Gastroesophageal sphincter (tissue), 4 donors: ENCODE results near the gene PPP1R27. TPM values are rescaled to one million over a fixed set of nuclear protein-coding genes. Genes with fewer than 3 reads are reported as not detected.

ENCODE experiments used
- ATAC-seq: fragments of 150-250 bp; one replicate; pipeline ENCODE4 v1.9.1; 2016; ENCODE audit warnings: mild to moderate bottlenecking, moderate library complexity
- H3K27ac ChIP-seq, 4 donors: fragments of 200-600 bp; sonication (generic) in 3 of 4; 1 replicate in 3 of 4; 2 replicates in 1 of 4; pipeline ENCODE4 v1.5.1; 2016 to 2019
- H3K27me3 ChIP-seq: fragments of 200-600 bp; sonication (generic); one replicate; pipeline ENCODE4 v1.5.1; 2019
- H3K36me3 ChIP-seq, 2 donors: fragments of 200-600 bp; sonication (generic); one replicate each; pipeline ENCODE4 v1.5.1; 2019; ENCODE audit warnings: control low read depth in 1 of 2
- H3K4me1 ChIP-seq, 3 donors: fragments of 200-600 bp; sonication (generic); 1 replicate in 2 of 3; 2 replicates in 1 of 3; pipeline ENCODE4 v1.5.1; 2016 to 2019; ENCODE audit warnings: control low read depth in 2 of 3
- H3K4me3 ChIP-seq, 2 donors: fragments of 200-600 bp; sonication (generic); one replicate each; pipeline ENCODE4 v1.5.1; 2019; ENCODE audit warnings: mild to moderate bottlenecking in 1 of 2, moderate library complexity in 1 of 2
- H3K9me3 ChIP-seq, 3 donors: fragments of 200-600 bp; sonication (generic); one replicate each; pipeline ENCODE4 v1.5.1; 2017 to 2019; ENCODE audit warnings: control low read depth in 2 of 3
- CTCF ChIP-seq, 4 experiments: fragments of 200-600 bp in 2 of 4; fragments of 450-650 bp in 2 of 4; sonication (generic) in 1 of 4; IDR thresholded peaks; one replicate each; pipeline ENCODE4 v1.5.1; 2017 to 2019; ENCODE audit warnings: antibody characterized with exemption in 4 of 4, mild to moderate bottlenecking in 2 of 4, moderate library complexity in 2 of 4
- EP300 ChIP-seq: sonication (generic); formaldehyde crosslinking; IDR thresholded peaks from one replicate; pipeline ENCODE4 v1.6.1; 2017; ENCODE audit warnings: antibody characterized with exemption, mild to moderate bottlenecking
- POLR2A ChIP-seq, 2 donors: fragments of 450-650 bp; IDR thresholded peaks; one replicate each; pipeline ENCODE4 v1.6.1; 2017; ENCODE audit warnings: antibody characterized with exemption in 2 of 2, mild to moderate bottlenecking in 2 of 2, moderate library complexity in 1 of 2
- POLR2AphosphoS5 ChIP-seq: sonication (generic); formaldehyde crosslinking; IDR thresholded peaks from one replicate; pipeline ENCODE4 v1.6.1; 2017; ENCODE audit warnings: antibody characterized with exemption
- WGBS, 2 donors: methylation state at CpG; one replicate each; pipeline ENCODE4 v1.1.5; 2018; ENCODE audit warnings: low coverage in 1 of 2; 5-methylcytosine and 5-hydroxymethylcytosine counted together
- total RNA-seq, 4 donors: library from RNA; depleted of rRNA; stranded (reverse); fragments of >200 nt; gene quantifications; one replicate each; pipeline ENCODE4 v1.1.0, GENCODE V29; 2016

PPP1R27 gene
- total RNA-seq, 4 donors from 2014 or later: not detected

- no peak for ATAC-seq
- H3K4me1 ChIP-seq: peaks cover 0 to 57% (median 16%) of the 10 kb centered on the region in 3 donors
- TF ChIP-seq POLR2AphosphoS5 (no peak), CTCF (IDR thresholded peaks at IDR 0.05) (no peak), EP300 (no peak), POLR2A (IDR thresholded peaks at IDR 0.05) (no peak)
- H3K27me3 ChIP-seq: no peaks in the 10 kb centered on the region
- H3K27ac ChIP-seq: peak overlapping the region in 3 of 4 donors; percentile 91 to 95 (median 93)
- no peaks in the 10 kb centered on the region for H3K9me3 ChIP-seq
- peak overlapping the region in 1 of 2 donors; percentile 92 for H3K4me3 ChIP-seq
- 70 to 80% methylated on average over 1 to 7 of the region's 7 CpGs for WGBS, 2 donors
- no peaks in the 10 kb centered on the region for H3K36me3 ChIP-seq
Observed at GRCh38 chr17:81831563-81831956, 3.3 kb downstream of the PPP1R27 start.

- Histone ChIP-seq H3K9me3 (no peaks in the 10 kb centered on the region), H3K27ac (no peak overlapping the region), H3K4me1 (peaks cover 0 to 68% (median 16%) of the 10 kb centered on the region in 3 donors), H3K4me3 (no peak overlapping the region), H3K27me3 (no peaks in the 10 kb centered on the region), H3K36me3 (no peaks in the 10 kb centered on the region)
- WGBS, 2 donors: 40% methylated on average over 1 of the region's 6 CpGs; no CpG with 5 or more reads in 1 of the 2 donors
- no peak for ATAC-seq
- no peak for TF ChIP-seq CTCF (IDR thresholded peaks at IDR 0.05)
- TF ChIP-seq POLR2A (IDR thresholded peaks at IDR 0.05): no peak
- TF ChIP-seq EP300: no peak
- no peak for TF ChIP-seq POLR2AphosphoS5
Observed at GRCh38 chr17:81829858-81830257, 5.0 kb downstream of the PPP1R27 start.

GRCh38 chr17:81828656-81829055 lies 6.2 kb downstream of the PPP1R27 start:
- Histone ChIP-seq H3K27ac (no peak overlapping the region), H3K9me3 (no peaks in the 10 kb centered on the region), H3K36me3 (peaks cover 0 to 11% of the 10 kb centered on the region in 2 donors), H3K4me1 (peaks cover 0 to 58% (median 10%) of the 10 kb centered on the region in 3 donors), H3K4me3 (no peak overlapping the region), H3K27me3 (no peaks in the 10 kb centered on the region)
- ATAC-seq: no peak
- 40 to 60% methylated on average over 3 to 7 of the region's 7 CpGs for WGBS, 2 donors
- TF ChIP-seq POLR2AphosphoS5 (no peak), EP300 (no peak), CTCF (IDR thresholded peaks at IDR 0.05) (no peak), POLR2A (IDR thresholded peaks at IDR 0.05) (no peak)

- Histone ChIP-seq H3K27ac (no peak overlapping the region), H3K36me3 (peaks cover 0 to 28% of the 10 kb centered on the region in 2 donors), H3K4me3 (no peak overlapping the region), H3K4me1 (peaks cover 0 to 62% (median 11%) of the 10 kb centered on the region in 3 donors), H3K27me3 (no peaks in the 10 kb centered on the region), H3K9me3 (no peaks in the 10 kb centered on the region)
- WGBS, 2 donors: 79 to 83% methylated on average over 1 to 8 of the region's 11 CpGs
- TF ChIP-seq EP300: no peak
- no peak for TF ChIP-seq POLR2AphosphoS5
- no peak for TF ChIP-seq CTCF (IDR thresholded peaks at IDR 0.05)
- no peak for TF ChIP-seq POLR2A (IDR thresholded peaks at IDR 0.05)
- no peak for ATAC-seq
Observed at GRCh38 chr17:81825841-81826466, 8.9 kb downstream of the PPP1R27 start.

- no peak for ATAC-seq
- TF ChIP-seq EP300: no peak
- no peak for TF ChIP-seq POLR2A (IDR thresholded peaks at IDR 0.05)
- TF ChIP-seq POLR2AphosphoS5: no peak
- TF ChIP-seq CTCF (IDR thresholded peaks at IDR 0.05): no peak
- Histone ChIP-seq H3K9me3 (no peaks in the 10 kb centered on the region), H3K4me3 (no peak overlapping the region), H3K4me1 (peaks cover 0 to 52% (median 11%) of the 10 kb centered on the region in 3 donors), H3K27ac (no peak overlapping the region), H3K36me3 (peaks cover 0 to 28% of the 10 kb centered on the region in 2 donors), H3K27me3 (peaks cover 6% of the 10 kb centered on the region)
- WGBS, 2 donors: no CpG with 5 or more reads among the region's 11 CpGs
Observed at GRCh38 chr17:81824595-81824994, 10.3 kb downstream of the PPP1R27 start.
